ENCODE data around the gene EFCAB8.

DNA sequence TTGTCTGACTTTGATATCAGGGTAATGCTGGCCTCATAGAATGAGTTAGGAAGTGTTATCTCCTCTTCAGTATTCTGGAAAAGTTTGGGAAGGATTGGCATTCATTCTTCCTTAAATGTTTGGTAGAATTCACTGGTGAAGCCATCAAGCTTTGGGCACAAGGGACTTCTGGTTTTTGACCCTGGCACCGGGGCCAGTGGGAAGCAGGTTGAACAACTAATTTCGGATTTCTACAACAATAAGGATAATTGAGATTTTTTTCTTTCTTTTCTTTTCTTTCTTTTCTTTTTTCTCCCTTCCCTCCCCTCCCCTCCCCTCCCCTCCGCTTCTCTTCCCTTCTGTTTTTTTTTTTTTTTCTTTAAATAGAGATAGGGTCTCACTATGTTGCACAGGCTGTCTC is 70.4 kb downstream of the EFCAB8 start:
- TF ChIP-seq GATA1 (IDR thresholded peaks at IDR 0.05; ENCODE audit: low read depth, low read length) (no peak), POLR2A (IDR thresholded peaks at IDR 0.05; ENCODE audit: low read length) (no peak)

Data from erythroblast (primary cell).